Spinal cord (tissue), 10 donors: ENCODE data around the gene NRG3. TPM values are rescaled to one million over a fixed set of nuclear protein-coding genes. Genes with fewer than 3 reads are reported as not detected.

Experiments used
- DNase-seq, 6 donors: peaks; one replicate each; pipeline versions ENCODE4 v3.0.0 to v3.0.0-alpha.2; 2013 to 2015; ENCODE audit warnings: low spot score in 6 of 6, low read depth in 4 of 6
- H3K27ac ChIP-seq: one replicate; pipeline ENCODE4 v1.5.1; 2013; ENCODE audit warnings: low read depth, low read length, control low read depth
- H3K27me3 ChIP-seq: one replicate; pipeline ENCODE4 v1.6.1; 2013; ENCODE audit warnings: low read length; ENCODE audit not compliant: control insufficient read depth, insufficient read depth
- H3K36me3 ChIP-seq: one replicate; pipeline ENCODE4 v1.6.1; 2013; ENCODE audit warnings: low read length; ENCODE audit not compliant: control insufficient read depth, insufficient read depth
- H3K4me1 ChIP-seq: one replicate; pipeline ENCODE4 v1.6.1; 2013; ENCODE audit warnings: low read length; ENCODE audit not compliant: control insufficient read depth, insufficient read depth
- H3K4me3 ChIP-seq: one replicate; pipeline ENCODE4 v1.5.1; 2013; ENCODE audit warnings: low read depth, low read length, control low read depth
- H3K9me3 ChIP-seq: one replicate; pipeline ENCODE4 v1.6.1; 2013; ENCODE audit warnings: low read length; ENCODE audit not compliant: control insufficient read depth, insufficient read depth
- WGBS: methylation state at CpG from one replicate; pipeline ENCODE4 v1.1.5; 2013; ENCODE audit warnings: missing lambda C conversion rate; ENCODE audit not compliant: insufficient coverage; 5-methylcytosine and 5-hydroxymethylcytosine counted together
- long read RNA-seq, 4 donors: transcript quantifications; one replicate each; lab custom pipeline, GENCODE V29; 2026
- polyA plus RNA-seq, 2 donors: library from polyadenylated mRNA; unstranded; fragments of 120-200 nt; gene quantifications; one replicate each; pipeline ENCODE4 v1.2.1, GENCODE V29; 2013; ENCODE audit not compliant: insufficient read length in 2 of 2
- total RNA-seq, 2 donors: library from RNA; depleted of rRNA in 1 of 2; stranded (reverse); fragments of 120-200 nt in 1 of 2; fragments of >200 nt in 1 of 2; gene quantifications; one replicate each; pipeline versions ENCODE4 v1.2.3 to v1.2.4, GENCODE V29; 2013 to 2014
- donor health status: healthy.

Gene NRG3
- 10 to 100 TPM; 10.2 to 24.5 TPM for total RNA-seq
- polyA plus RNA-seq, result 10 to 100 TPM; 42.7 to 53.9 TPM
- long read RNA-seq, donor 1, partial matches to known transcripts, result 10 of 11 reads
- long read RNA-seq, donor 1, other reads (novel, unspliced or antisense), result 0 of 11 reads
- long read RNA-seq, donor 2, partial matches to known transcripts, result 0 of 1 reads
- long read RNA-seq, donor 2, other reads (novel, unspliced or antisense), result 0 of 1 reads
- long read RNA-seq, donor 3, result 0 reads
- long read RNA-seq, donor 4, result 0 reads

DNA sequence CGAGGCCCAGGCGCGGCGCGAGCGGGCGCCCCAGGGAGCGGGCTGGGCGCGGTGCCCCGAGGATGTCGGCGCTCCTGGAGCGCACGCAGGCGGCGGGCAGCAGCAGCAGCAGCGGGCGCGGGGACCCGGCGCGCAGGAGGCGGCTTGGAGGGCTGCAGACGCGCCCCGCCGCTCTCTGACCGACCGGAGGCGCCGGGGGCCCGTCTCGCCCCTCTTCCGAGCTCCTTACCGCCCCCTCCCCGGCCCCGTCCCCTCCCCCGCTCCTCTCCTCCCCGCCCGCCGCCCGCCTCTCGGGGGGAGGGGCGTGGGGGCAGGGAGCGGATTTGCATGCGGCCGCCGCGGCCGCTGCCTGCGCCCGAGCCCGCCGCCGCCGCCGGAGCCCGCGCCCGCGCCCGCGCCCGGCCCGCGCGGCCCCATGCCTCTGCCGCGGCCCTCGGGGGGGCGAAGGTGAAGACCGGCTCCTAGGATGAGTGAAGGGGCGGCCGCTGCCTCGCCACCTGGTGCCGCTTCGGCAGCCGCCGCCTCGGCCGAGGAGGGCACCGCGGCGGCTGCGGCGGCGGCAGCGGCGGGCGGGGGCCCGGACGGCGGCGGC is at the start of gene NRG3:
Gene NRG3, plus strand, starts transcription at position 320 of the 592 bp plus-strand sequence.
- Histone ChIP-seq H3K4me1 (peaks cover 20% of the 10 kb centered on the region), H3K4me3 (peak within 1 kb of the TSS; percentile 57), H3K27ac (peak within 1 kb of the TSS; percentile 78), H3K9me3 (no peaks in the 10 kb centered on the region), H3K36me3 (no peaks in the 10 kb centered on the region), H3K27me3 (peaks cover 11% of the 10 kb centered on the region)
- peak in 2 of 6 donors; percentile 87 to 89 for DNase-seq
- 0% methylated on average over 85 of the region's 95 CpGs for WGBS

DNA sequence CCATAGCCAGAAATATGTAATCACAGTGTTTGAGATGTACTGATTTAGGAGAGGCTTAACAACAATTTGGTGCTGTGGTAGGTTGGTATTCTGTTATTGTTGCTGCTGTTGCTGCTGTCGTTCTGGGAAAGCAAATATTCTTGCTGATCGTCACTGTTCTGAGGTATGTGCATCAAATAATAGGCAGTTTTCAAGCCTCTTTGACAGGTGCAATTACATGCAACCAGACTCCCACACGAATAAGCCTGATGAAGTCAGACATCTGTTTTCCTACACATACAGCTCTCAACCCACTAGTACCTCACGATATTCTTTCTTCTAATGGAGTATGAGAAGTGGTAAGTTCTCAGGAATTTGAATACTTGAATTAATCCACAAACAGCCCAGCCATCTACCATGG is 46.7 kb upstream of the NRG3 start:
- WGBS, result 65% methylated on average over 2 of the region's 4 CpGs
- H3K27ac ChIP-seq, result no peak overlapping the region
- H3K4me1 ChIP-seq, result no peaks in the 10 kb centered on the region
- H3K36me3 ChIP-seq, result no peaks in the 10 kb centered on the region
- H3K9me3 ChIP-seq, result no peaks in the 10 kb centered on the region
- DNase-seq, result peak in 1 of 6 donors; percentile 15
- H3K4me3 ChIP-seq, result no peak overlapping the region
- no peaks in the 10 kb centered on the region for H3K27me3 ChIP-seq

DNA sequence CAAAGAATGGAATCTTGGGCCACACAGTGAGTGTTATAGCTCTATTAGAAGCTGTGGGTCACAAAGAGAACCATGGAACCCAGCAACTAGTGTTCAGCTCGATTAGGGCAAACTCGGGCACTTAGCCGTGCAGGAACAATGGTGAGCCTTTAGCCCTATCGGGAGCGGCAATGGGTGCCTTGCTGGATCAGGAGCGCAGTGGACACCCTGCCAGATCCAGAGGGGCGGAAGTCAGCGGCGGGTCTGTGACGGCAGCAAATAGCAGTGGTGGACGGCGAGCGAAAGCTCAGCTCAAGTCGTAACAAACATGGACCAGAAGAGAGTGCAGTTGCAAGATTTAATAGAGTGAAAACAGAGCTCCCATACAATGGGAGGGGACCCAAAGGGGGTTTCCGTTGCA is 43.9 kb upstream of the NRG3 start:
- Histone ChIP-seq H3K27me3 (no peaks in the 10 kb centered on the region), H3K36me3 (no peaks in the 10 kb centered on the region), H3K27ac (no peak overlapping the region), H3K4me1 (no peaks in the 10 kb centered on the region), H3K4me3 (no peak overlapping the region), H3K9me3 (no peaks in the 10 kb centered on the region)
- WGBS, result 95% methylated on average over 15 of the region's 15 CpGs
- no peak for DNase-seq

DNA sequence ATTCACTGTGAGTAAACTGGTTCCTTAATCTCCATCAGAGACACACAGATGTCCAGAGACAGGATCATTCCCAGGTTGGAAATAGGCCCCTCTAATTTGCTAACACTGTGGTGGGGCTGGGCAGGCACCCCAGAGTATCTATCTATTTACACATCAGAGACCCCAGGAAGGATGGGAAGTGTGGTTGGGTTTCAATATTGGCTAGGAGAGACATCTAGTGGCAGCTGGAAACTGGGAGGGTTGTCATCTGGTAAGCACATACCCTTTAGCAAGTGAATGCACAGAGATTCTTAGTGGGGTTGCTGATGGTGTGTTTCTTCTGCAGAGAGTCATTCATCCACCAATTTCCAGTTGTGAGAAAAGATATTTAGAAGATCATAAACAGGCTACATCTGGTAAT is 36.0 kb upstream of the NRG3 start:
- Histone ChIP-seq H3K27me3 (no peaks in the 10 kb centered on the region), H3K27ac (no peak overlapping the region), H3K4me3 (no peak overlapping the region), H3K4me1 (no peaks in the 10 kb centered on the region), H3K36me3 (no peaks in the 10 kb centered on the region), H3K9me3 (no peaks in the 10 kb centered on the region)
- DNase-seq, result peak in 3 of 6 donors; percentile 17 to 83 (median 47)

DNA sequence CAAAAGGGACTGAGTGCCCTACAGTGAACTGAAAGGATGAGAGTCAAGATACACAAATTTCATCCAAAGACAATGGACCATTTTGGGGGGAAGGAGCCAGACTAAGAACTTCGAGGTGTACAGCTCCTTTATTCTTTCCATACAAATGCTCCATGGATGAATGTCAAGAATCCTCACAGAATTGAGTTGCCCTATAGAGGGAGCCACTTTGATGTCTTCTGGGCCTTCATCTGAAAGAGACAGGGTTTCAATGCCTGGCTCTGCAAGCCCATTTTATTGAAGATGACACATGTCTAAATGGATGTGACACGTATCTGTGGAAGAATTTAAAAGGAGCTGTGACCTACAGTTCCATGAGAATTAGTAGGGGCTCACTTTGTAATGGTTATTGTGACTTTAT is 32.0 kb upstream of the NRG3 start:
- no peaks in the 10 kb centered on the region for H3K36me3 ChIP-seq
- no peaks in the 10 kb centered on the region for H3K4me1 ChIP-seq
- H3K27ac ChIP-seq, result no peak overlapping the region
- 100% methylated on average over 1 of the region's 2 CpGs for WGBS
- no peaks in the 10 kb centered on the region for H3K9me3 ChIP-seq
- H3K4me3 ChIP-seq, result no peak overlapping the region
- H3K27me3 ChIP-seq, result no peaks in the 10 kb centered on the region
- no peak for DNase-seq

DNA sequence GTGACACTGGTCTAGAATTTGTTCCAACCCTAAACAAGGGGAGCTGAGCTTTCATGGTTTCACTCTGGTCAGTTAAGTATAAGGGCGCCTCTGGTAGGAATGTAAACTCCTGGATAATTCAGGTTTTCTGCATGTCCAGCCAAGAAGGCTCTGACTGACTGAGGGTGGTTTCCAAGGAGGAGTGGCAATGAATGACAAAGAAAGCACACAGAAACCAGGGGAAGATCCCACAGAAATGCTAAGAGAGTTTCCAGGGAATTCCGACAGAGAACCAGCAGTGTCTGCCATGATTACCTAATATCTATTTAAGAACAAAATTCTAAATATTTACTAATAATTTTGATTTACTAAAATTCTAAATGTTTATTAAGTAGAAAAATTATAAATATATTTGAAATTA is 27.3 kb upstream of the NRG3 start:
- peak in 2 of 6 donors; percentile 22 to 36 for DNase-seq
- Histone ChIP-seq H3K9me3 (no peaks in the 10 kb centered on the region), H3K27me3 (no peaks in the 10 kb centered on the region), H3K36me3 (no peaks in the 10 kb centered on the region), H3K27ac (no peak overlapping the region), H3K4me3 (no peak overlapping the region), H3K4me1 (no peaks in the 10 kb centered on the region)
- WGBS, result 50% methylated on average over 1 of the region's 2 CpGs

DNA sequence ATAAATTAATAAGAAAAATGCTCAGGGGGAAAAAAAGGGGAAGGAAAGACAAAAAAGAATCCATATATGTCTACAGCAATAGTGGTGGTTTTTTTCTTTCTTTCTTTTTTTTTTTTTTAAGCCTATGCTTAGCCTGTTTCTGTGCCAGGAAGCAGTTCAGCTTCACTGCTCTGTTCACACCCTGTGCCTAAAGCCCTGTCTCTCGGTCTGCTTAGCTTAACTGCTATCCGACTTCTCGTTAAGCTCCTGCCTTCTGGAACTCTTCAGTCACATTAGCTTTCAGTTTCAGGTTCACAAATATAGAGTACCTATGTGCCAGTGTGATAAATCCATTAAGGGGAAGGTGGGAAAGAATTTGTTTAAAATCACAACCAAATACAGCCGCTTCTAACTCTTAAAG is 26.5 kb upstream of the NRG3 start:
- peak in 1 of 6 donors; percentile 32 for DNase-seq
- H3K27me3 ChIP-seq, result no peaks in the 10 kb centered on the region
- no peak overlapping the region for H3K4me3 ChIP-seq
- H3K36me3 ChIP-seq, result no peaks in the 10 kb centered on the region
- no peak overlapping the region for H3K27ac ChIP-seq
- no peaks in the 10 kb centered on the region for H3K9me3 ChIP-seq
- no peaks in the 10 kb centered on the region for H3K4me1 ChIP-seq
- WGBS, result no CpG with 5 or more reads among the region's 4 CpGs

DNA sequence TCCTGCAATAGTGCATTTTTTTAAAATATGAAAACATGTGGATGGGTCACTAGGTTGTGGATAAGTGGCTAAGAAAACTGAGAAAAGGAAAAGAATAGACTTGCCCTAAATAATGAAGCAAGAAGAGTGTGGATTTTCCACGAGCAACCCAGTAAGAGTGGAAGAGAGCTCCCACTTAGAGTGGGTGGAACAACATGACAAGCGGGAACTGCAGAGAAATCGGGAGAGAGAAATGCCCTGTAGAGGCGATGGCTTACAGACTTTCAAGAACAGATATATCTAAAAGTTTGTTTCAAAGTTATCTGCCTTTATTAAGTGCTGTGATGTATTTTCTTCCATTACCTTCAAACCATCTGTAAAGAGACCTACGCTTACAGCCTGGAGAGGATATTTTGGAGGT is 26.1 kb upstream of the NRG3 start:
- Histone ChIP-seq H3K4me1 (no peaks in the 10 kb centered on the region), H3K9me3 (no peaks in the 10 kb centered on the region)

DNA sequence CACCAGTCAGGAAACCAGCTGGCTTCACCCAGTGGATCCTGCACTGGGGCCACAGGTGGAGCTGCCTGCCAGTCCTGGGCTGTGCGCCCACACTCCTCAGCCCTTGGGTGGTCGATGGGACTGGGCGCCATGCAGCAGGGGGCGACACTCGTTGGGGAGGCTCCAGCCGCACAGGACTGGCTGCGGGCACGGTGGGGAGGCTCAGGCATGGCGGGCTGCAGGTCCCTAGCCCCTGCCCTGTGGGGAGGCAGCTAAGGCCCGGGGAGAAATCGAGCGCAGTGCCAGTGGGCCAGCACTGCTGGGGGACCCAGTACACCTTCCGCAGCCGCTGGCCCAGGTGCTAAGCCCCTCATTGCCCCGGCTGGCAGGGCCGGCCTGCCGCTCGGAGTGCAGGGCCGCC is 12.4 kb upstream of the NRG3 start:
- H3K27me3 ChIP-seq, result no peaks in the 10 kb centered on the region
- 98% methylated on average over 19 of the region's 19 CpGs for WGBS
- H3K27ac ChIP-seq, result no peak overlapping the region
- no peaks in the 10 kb centered on the region for H3K4me1 ChIP-seq
- no peak overlapping the region for H3K4me3 ChIP-seq
- no peak for DNase-seq
- no peaks in the 10 kb centered on the region for H3K36me3 ChIP-seq
- H3K9me3 ChIP-seq, result peaks cover 3% of the 10 kb centered on the region

More for the DNA sequence above, 26.1 kb upstream of the NRG3 start:
- DNase-seq, result no peak
- Histone ChIP-seq H3K27me3 (no peaks in the 10 kb centered on the region), H3K4me3 (no peak overlapping the region), H3K27ac (no peak overlapping the region), H3K36me3 (no peaks in the 10 kb centered on the region)
- WGBS, result 82% methylated on average over 1 of the region's 5 CpGs

DNA sequence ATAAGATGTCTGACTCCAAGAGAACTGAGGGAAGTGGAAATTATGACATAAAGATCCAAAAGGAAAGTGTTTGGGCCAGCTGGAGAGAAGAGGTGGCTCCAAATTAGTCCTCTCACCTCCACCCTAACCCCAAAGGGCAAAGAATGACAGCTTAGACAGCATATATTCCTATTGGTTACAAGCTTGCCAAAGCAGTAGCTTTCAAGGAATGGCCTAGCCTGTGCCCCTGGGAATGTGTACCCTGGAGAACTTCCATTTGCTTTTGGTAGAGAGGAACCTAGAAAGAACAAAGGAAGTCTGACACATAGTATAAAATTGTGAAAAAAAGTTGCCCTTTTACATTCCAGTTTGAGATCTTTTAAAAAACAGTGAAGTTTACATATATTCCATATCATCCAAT is 11.2 kb upstream of the NRG3 start:
- H3K9me3 ChIP-seq, result peaks cover 3% of the 10 kb centered on the region
- DNase-seq, result no peak
- no peak overlapping the region for H3K27ac ChIP-seq
- H3K4me1 ChIP-seq, result no peaks in the 10 kb centered on the region
- H3K27me3 ChIP-seq, result no peaks in the 10 kb centered on the region
- H3K4me3 ChIP-seq, result no peak overlapping the region
- H3K36me3 ChIP-seq, result no peaks in the 10 kb centered on the region
